IMR-90 (cell line): Measurements from ENCODE around the gene FLT3. TPM values are rescaled to one million over a fixed set of nuclear protein-coding genes. Genes with fewer than 3 reads are reported as not detected.

Experiments
- ATAC-seq: fragments of 200-7000 bp; cut with Tn5 transposase; 2 replicates; pipeline ENCODE4 v1.9.1; 2020; ENCODE audit warnings: low read depth, mild to moderate bottlenecking, moderate library complexity
- BruUV-seq: library from RNA; stranded (reverse); fragments of 400-500 nt; replicated peaks from 2 replicates; lab custom pipeline; 2021; lab: Mats Ljungman, UMichigan
- CTCF ChIA-PET: fragments of 300-600 bp; formaldehyde crosslinking; extraction: SDS; loops from one replicate; lab custom pipeline; 2021; ENCODE audit warnings: antibody characterized with exemption; lab: Yijun Ruan, JAX
- POLR2A ChIA-PET: fragments of 300-600 bp; sonication (Branson Sonifier 250); formaldehyde crosslinking; loops from one replicate; lab custom pipeline; 2022; ENCODE audit warnings: antibody characterized with exemption; ENCODE audit not compliant: unreplicated experiment; lab: Charles Lee
- DNase-seq: peaks from one replicate; pipeline ENCODE4 v3.0.0; 2013
- H2AFZ ChIP-seq: replicated peaks from 2 replicates; pipeline ENCODE3; 2013; ENCODE audit warnings: low read length, mild to moderate bottlenecking; ENCODE audit not compliant: poor library complexity
- H2AK5ac ChIP-seq: 2 replicates; pipeline ENCODE4 v1.6.1; 2013; ENCODE audit warnings: low read depth, low read length, inconsistent platforms
- H2AK9ac ChIP-seq: replicated peaks from 2 replicates; pipeline ENCODE3; 2013; ENCODE audit warnings: mild to moderate bottlenecking, low read depth, low read length, moderate library complexity; ENCODE audit not compliant: poor library complexity
- H2BK120ac ChIP-seq: 2 replicates; pipeline ENCODE4 v1.6.1; 2013; ENCODE audit warnings: low read depth, low read length, inconsistent platforms
- H2BK15ac ChIP-seq: 3 replicates; pipeline ENCODE4 v1.6.1; 2013; ENCODE audit warnings: low read depth, low read length, inconsistent platforms
- H2BK20ac ChIP-seq: 2 replicates; pipeline ENCODE4 v1.6.1; 2013; ENCODE audit warnings: low read depth, mild to moderate bottlenecking, inconsistent platforms, low read length, moderate library complexity
- H2BK5ac ChIP-seq: 2 replicates; pipeline ENCODE4 v1.6.1; 2013; ENCODE audit warnings: mild to moderate bottlenecking, low read depth, low read length, inconsistent platforms; ENCODE audit not compliant: poor library complexity, severe bottlenecking
- H3K14ac ChIP-seq: replicated peaks from 2 replicates; pipeline ENCODE4 v1.6.1; 2013; ENCODE audit warnings: low read depth, low read length, inconsistent platforms
- H3K18ac ChIP-seq: 2 replicates; pipeline ENCODE4 v1.6.1; 2013; ENCODE audit warnings: low read depth, low read length, control low read depth
- H3K23ac ChIP-seq: 2 replicates; pipeline ENCODE4 v1.6.1; 2013; ENCODE audit warnings: low read depth, low read length, inconsistent platforms
- H3K27ac ChIP-seq: 2 replicates; pipeline ENCODE4 v1.5.1; 2013; ENCODE audit warnings: mild to moderate bottlenecking, control low read depth, low read length; ENCODE audit not compliant: insufficient read depth
- H3K27me3 ChIP-seq: 2 replicates; pipeline ENCODE4 v1.6.1; 2013; ENCODE audit warnings: low read length; ENCODE audit not compliant: control insufficient read depth, insufficient read depth
- H3K36me3 ChIP-seq: 2 replicates; pipeline ENCODE4 v1.6.1; 2013; ENCODE audit warnings: low read length, mixed read lengths; ENCODE audit not compliant: control insufficient read depth, insufficient read depth
- H3K4ac ChIP-seq: 2 replicates; pipeline ENCODE4 v1.6.1; 2013; ENCODE audit warnings: low read depth, low read length, inconsistent platforms
- H3K4me1 ChIP-seq: 2 replicates; pipeline ENCODE4 v1.6.1; 2013; ENCODE audit warnings: low read length, mixed read lengths; ENCODE audit not compliant: control insufficient read depth, insufficient read depth
- H3K4me2 ChIP-seq: 2 replicates; pipeline ENCODE4 v1.6.1; 2013; ENCODE audit warnings: low read depth, mild to moderate bottlenecking, control low read depth, low read length, moderate library complexity
- H3K4me3 ChIP-seq: 2 replicates; pipeline ENCODE4 v1.5.1; 2013; ENCODE audit warnings: low read depth, mild to moderate bottlenecking, control low read depth, low read length, moderate library complexity; ENCODE audit not compliant: insufficient read depth
- H3K56ac ChIP-seq: 2 replicates; pipeline ENCODE4 v1.6.1; 2013; ENCODE audit warnings: low read length, inconsistent platforms; ENCODE audit not compliant: insufficient read depth; ENCODE audit errors: extremely low read depth
- H3K79me1 ChIP-seq, 2 experiments: 2 replicates each; pipeline ENCODE4 v1.6.1; 2013; ENCODE audit warnings: low read length in 2 of 2, inconsistent platforms in 1 of 2, low read depth in 1 of 2
- H3K9ac ChIP-seq: 2 replicates; pipeline ENCODE4 v1.6.1; 2013; ENCODE audit warnings: low read depth, low read length, control low read depth
- H3K9me1 ChIP-seq: 2 replicates; pipeline ENCODE4 v1.6.1; 2013; ENCODE audit warnings: low read length, inconsistent platforms; ENCODE audit not compliant: insufficient read depth
- H3K9me3 ChIP-seq: 2 replicates; pipeline ENCODE4 v1.6.1; 2013; ENCODE audit warnings: low read length; ENCODE audit not compliant: control insufficient read depth, insufficient read depth
- H4K20me1 ChIP-seq: 2 replicates; pipeline ENCODE4 v1.6.1; 2013; ENCODE audit warnings: low read length, inconsistent platforms; ENCODE audit not compliant: insufficient read depth
- H4K5ac ChIP-seq: 2 replicates; pipeline ENCODE4 v1.6.1; 2013; ENCODE audit warnings: mild to moderate bottlenecking, low read depth, low read length, control low read depth
- H4K8ac ChIP-seq, 2 experiments: 2 replicates each; pipeline ENCODE4 v1.6.1; 2013; ENCODE audit warnings: low read depth in 2 of 2, low read length in 2 of 2, control low read depth in 1 of 2, inconsistent platforms in 1 of 2
- H4K91ac ChIP-seq: 2 replicates; pipeline ENCODE4 v1.6.1; 2013; ENCODE audit warnings: low read depth, low read length, inconsistent platforms; ENCODE audit not compliant: insufficient read depth
- BHLHE40 ChIP-seq: fragments of 150-350 bp; IDR thresholded peaks from 2 replicates; pipeline ENCODE4 v1.6.1; 2016; ENCODE audit warnings: mild to moderate bottlenecking, low read depth, low read length
- CEBPB ChIP-seq: IDR thresholded peaks from 2 replicates; pipeline ENCODE4 v1.6.1; 2012; ENCODE audit warnings: low read depth, low read length, improper control_type of control experiment
- ELK1 ChIP-seq: fragments of 150-350 bp; IDR thresholded peaks from 2 replicates; pipeline ENCODE4 v1.6.1; 2016; ENCODE audit warnings: low read depth, mild to moderate bottlenecking, low read length, moderate library complexity, borderline replicate concordance
- FOS ChIP-seq: fragments of 150-350 bp; IDR thresholded peaks from 2 replicates; pipeline ENCODE4 v1.6.1; 2016; ENCODE audit warnings: low read depth, low read length
- MAFK ChIP-seq: IDR thresholded peaks from 2 replicates; pipeline ENCODE4 v1.6.1; 2012; ENCODE audit warnings: low read depth, low read length, improper control_type of control experiment
- MAZ ChIP-seq: IDR thresholded peaks from 2 replicates; pipeline ENCODE4 v1.6.1; 2012; ENCODE audit warnings: low read depth, mild to moderate bottlenecking, low read length, improper control_type of control experiment, moderate library complexity, borderline replicate concordance
- MXI1 ChIP-seq: IDR thresholded peaks from 2 replicates; pipeline ENCODE4 v1.6.1; 2012; ENCODE audit warnings: low read depth, mild to moderate bottlenecking, low read length, moderate library complexity, borderline replicate concordance
- POLR2A ChIP-seq: IDR thresholded peaks from 2 replicates; pipeline ENCODE4 v1.6.1; 2012; ENCODE audit warnings: mild to moderate bottlenecking, low read depth, low read length
- RAD21 ChIP-seq: IDR thresholded peaks from 2 replicates; pipeline ENCODE4 v1.6.1; 2012; ENCODE audit warnings: low read length, improper control_type of control experiment
- SMC3 ChIP-seq: fragments of 150-350 bp; IDR thresholded peaks from 2 replicates; pipeline ENCODE4 v1.6.1; 2016; ENCODE audit warnings: low read depth, mild to moderate bottlenecking, antibody characterized with exemption, low read length, moderate library complexity
- USF2 ChIP-seq: fragments of 150-350 bp; IDR thresholded peaks from 2 replicates; pipeline ENCODE4 v1.6.1; 2017; ENCODE audit warnings: mild to moderate bottlenecking, antibody characterized with exemption, low read length, low read depth
- WGBS, 2 experiments: methylation state at CpG; one replicate each; pipeline versions ENCODE4 v1.1.5 to v1.1.7; 2013; ENCODE audit warnings: missing lambda C conversion rate in 2 of 2; ENCODE audit not compliant: insufficient read length in 1 of 2; ENCODE audit errors: extremely low coverage in 2 of 2; 5-methylcytosine and 5-hydroxymethylcytosine counted together
- dilution Hi-C: fragments of 300-500 bp; cut with HindIII; formaldehyde crosslinking; loops from one replicate; pipeline ENCODE4 v1.14.3; 2018; ENCODE audit warnings: low sequenced_read_pairs; ENCODE audit not compliant: unreplicated experiment
- in situ Hi-C: fragments of 300-500 bp; cut with MboI; formaldehyde crosslinking; loops from 3 replicates; pipeline ENCODE4 v1.14.3; 2019; ENCODE audit warnings: low sequenced_read_pairs, inconsistent platforms, mixed read lengths
- intact Hi-C: fragments of 100-400 bp; cut with micrococcal nuclease; formaldehyde crosslinking; loops from 2 replicates; pipeline ENCODE4 v1.10.0; 2022
- polyA plus RNA-seq, 3 experiments: library from polyadenylated mRNA; depleted of rRNA; stranded (reverse); fragments of >200 nt; gene quantifications; 2 replicates each; pipeline ENCODE4 v1.2.3, GENCODE V29; 2012; ENCODE audit warnings: low replicate concordance in 1 of 3
- total RNA-seq: library from RNA; depleted of rRNA; stranded (reverse); fragments of >200 nt; gene quantifications from 2 replicates; pipeline ENCODE4 v1.2.3, GENCODE V29; 2012
- TF ChIP-seq, protein P1 (sequence below): conservative IDR thresholded peaks from 2 replicates; pipeline ENCODE4 v1.5.1; 2012; ENCODE audit warnings: mild to moderate bottlenecking, low read depth, low read length, improper control_type of control experiment

Gene FLT3
- total and polyA plus RNA-seq, 2 of the 4 experiments (the other 2 are of a cell fraction): not detected

DNA sequence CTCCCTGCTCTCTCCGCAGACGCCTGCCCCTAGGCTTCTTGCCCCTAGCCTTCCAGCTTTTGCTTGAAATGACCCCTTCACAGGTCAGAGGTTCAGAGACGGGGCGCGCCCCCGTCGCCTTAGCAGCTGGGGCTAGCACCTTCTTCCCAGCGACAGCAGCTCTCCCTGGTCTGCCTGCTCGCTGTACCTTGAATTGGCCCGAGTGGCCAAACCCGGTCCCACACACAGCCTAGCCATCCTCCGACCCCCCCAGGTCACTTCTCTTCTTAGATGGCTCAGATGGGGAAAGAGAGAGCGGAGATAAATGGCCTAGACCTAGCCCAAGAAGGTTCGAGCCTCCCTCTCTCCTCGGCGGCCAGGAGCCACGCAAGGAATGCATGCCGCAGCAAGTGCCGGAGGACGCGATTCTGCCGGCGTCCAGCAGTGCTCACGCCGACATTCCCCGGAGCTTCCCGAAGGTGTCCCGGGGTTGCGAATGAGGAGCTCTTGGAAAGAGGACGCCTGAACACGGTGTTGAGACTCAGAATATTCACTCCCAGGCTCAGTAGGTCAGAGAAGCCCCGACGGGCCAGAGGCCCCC lies 132.6 kb downstream of the FLT3 start:
- ChIA-PET CTCF (no interaction called here), POLR2A (no interaction called here)
- H3K14ac ChIP-seq: no peak overlapping the region

More for the DNA sequence above, 132.6 kb downstream of the FLT3 start:
- H4K91ac ChIP-seq: no peak overlapping the region
- no peak overlapping the region for H3K9ac ChIP-seq
- no peaks in the 10 kb centered on the region for H3K9me1 ChIP-seq
- no peak overlapping the region for H2BK5ac ChIP-seq
- H3K23ac ChIP-seq: no peak overlapping the region
- H3K4me2 ChIP-seq: no peak overlapping the region
- H3K4me3 ChIP-seq: no peak overlapping the region
- no peak overlapping the region for H2BK15ac ChIP-seq
- no peak for TF ChIP-seq MAFK
- TF ChIP-seq CEBPB: no peak
- no peak for TF ChIP-seq POLR2A
- TF ChIP-seq SMC3: no peak
- TF ChIP-seq ELK1: no peak
- no peak for TF ChIP-seq FOS
- TF ChIP-seq, protein P1, sequence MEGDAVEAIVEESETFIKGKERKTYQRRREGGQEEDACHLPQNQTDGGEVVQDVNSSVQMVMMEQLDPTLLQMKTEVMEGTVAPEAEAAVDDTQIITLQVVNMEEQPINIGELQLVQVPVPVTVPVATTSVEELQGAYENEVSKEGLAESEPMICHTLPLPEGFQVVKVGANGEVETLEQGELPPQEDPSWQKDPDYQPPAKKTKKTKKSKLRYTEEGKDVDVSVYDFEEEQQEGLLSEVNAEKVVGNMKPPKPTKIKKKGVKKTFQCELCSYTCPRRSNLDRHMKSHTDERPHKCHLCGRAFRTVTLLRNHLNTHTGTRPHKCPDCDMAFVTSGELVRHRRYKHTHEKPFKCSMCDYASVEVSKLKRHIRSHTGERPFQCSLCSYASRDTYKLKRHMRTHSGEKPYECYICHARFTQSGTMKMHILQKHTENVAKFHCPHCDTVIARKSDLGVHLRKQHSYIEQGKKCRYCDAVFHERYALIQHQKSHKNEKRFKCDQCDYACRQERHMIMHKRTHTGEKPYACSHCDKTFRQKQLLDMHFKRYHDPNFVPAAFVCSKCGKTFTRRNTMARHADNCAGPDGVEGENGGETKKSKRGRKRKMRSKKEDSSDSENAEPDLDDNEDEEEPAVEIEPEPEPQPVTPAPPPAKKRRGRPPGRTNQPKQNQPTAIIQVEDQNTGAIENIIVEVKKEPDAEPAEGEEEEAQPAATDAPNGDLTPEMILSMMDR: no peak
- no peak for TF ChIP-seq MAZ
- no peak for TF ChIP-seq BHLHE40
- TF ChIP-seq RAD21: no peak
- no peak for TF ChIP-seq USF2
- no peak for TF ChIP-seq MXI1
- H3K4me1 ChIP-seq: no peaks in the 10 kb centered on the region
- H4K20me1 ChIP-seq: peaks cover 4% of the 10 kb centered on the region; the same call in 1 of the 2 replicates
- dilution Hi-C loops: no loop called here
- no TSS peak for BruUV-seq
- in situ Hi-C loops: no loop called here
- no peaks in the 10 kb centered on the region for H3K79me1 ChIP-seq
- H3K27me3 ChIP-seq: peaks cover 97% of the 10 kb centered on the region
- no peaks in the 10 kb centered on the region; the same call in 1 of the 2 replicates for H3K9me3 ChIP-seq
- H2AFZ ChIP-seq: peak overlapping the region; percentile 33
- H4K5ac ChIP-seq: no peak overlapping the region
- no peak overlapping the region for H2AK5ac ChIP-seq
- H2AK9ac ChIP-seq: no peak overlapping the region
- WGBS, 2 experiments: 1% methylated on average over 14 of the region's 33 CpGs; no CpG with 5 or more reads in 1 of the 2 experiments
- ATAC-seq: no peak
- no peak overlapping the region for H2BK120ac ChIP-seq
- H3K56ac ChIP-seq: no peak overlapping the region
- DNase-seq: no peak
- no peak overlapping the region for H2BK20ac ChIP-seq
- H3K18ac ChIP-seq: no peak overlapping the region
- no peak overlapping the region for H3K4ac ChIP-seq
- intact Hi-C loops: no loop called here
- no peak overlapping the region for H4K8ac ChIP-seq
- no peak overlapping the region for H3K27ac ChIP-seq
- H3K36me3 ChIP-seq: no peaks in the 10 kb centered on the region
